Measurements from ENCODE around the gene PIGN. TPM values are rescaled to one million over a fixed set of nuclear protein-coding genes. Genes with fewer than 3 reads are reported as not detected.

Gene PIGN
- total RNA-seq, 2 donors from 2014 or later = 22.6 to 28.7 TPM

DNA sequence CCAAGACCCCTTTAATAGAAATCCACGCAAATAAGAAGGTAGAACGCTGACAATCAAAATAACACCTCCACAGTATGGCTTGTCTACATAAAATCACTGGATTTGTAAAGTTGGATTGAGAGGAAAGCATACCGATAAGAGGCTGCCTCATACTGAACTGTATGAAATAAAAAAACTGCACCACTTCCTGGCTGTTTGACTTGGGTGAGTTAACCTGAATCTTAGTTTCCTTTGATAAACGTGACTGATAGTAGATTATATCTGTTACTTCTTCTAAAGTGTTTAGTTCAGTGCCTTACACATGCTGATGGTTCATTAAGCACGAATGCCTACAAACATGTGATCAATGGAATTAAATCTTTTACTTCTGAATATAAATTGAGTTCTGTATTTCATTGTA is 153.6 kb downstream of the PIGN start:
- ATAC-seq = no peak
- intact Hi-C loops (cut with DNase I) = no loop called here
- no peak for DNase-seq

DNA sequence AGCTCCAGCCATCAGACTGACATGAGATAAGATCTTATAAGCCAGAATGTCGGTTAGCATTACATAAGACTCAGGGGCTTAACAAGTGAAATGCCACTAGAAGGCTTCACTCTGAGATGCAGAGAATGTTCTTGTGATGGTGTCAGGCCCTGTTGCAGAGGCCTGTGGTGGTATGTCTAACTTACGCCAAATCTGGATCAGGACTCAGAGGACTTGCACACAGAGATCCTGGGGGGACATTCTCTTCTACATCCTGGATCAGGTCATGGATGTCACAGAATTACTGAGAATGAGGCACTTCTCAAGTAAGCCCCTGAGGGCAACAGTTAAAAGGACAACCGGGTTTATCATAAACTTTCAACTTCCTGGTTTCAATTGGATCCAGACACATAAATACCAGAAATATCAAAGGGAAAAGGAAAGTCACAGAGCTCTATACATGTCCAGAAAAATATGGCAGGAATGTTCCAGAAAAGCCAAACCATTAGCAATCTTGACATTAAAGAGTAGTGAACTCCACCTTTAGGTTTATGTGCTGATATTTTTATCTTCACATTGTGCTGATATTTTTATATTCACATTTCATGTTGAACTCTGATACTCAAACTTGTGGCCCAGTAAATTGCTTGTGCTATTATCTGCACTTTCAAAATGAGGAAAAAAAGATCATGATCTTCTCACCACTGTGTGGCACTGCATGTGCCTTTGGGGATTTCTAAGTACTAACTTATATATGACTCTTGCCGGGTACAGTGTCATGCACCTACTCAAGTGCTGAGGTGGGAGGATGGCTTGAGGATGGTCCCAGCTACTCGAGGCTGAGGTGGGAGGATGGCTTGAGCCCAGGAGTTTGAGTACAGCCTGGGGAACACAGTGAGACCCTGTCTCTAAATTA is 156.5 kb downstream of the PIGN start:
- no peak overlapping the region for H3K27ac ChIP-seq
- no peaks in the 10 kb centered on the region for H3K27me3 ChIP-seq
- TF ChIP-seq, protein P1, sequence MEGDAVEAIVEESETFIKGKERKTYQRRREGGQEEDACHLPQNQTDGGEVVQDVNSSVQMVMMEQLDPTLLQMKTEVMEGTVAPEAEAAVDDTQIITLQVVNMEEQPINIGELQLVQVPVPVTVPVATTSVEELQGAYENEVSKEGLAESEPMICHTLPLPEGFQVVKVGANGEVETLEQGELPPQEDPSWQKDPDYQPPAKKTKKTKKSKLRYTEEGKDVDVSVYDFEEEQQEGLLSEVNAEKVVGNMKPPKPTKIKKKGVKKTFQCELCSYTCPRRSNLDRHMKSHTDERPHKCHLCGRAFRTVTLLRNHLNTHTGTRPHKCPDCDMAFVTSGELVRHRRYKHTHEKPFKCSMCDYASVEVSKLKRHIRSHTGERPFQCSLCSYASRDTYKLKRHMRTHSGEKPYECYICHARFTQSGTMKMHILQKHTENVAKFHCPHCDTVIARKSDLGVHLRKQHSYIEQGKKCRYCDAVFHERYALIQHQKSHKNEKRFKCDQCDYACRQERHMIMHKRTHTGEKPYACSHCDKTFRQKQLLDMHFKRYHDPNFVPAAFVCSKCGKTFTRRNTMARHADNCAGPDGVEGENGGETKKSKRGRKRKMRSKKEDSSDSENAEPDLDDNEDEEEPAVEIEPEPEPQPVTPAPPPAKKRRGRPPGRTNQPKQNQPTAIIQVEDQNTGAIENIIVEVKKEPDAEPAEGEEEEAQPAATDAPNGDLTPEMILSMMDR (IDR thresholded peaks at IDR 0.05) = no peak
- TF ChIP-seq POLR2A (IDR thresholded peaks at IDR 0.05) = no peak
- ATAC-seq (no peak), DNase-seq (no peak)
- WGBS, 2 donors = 63 to 64% methylated on average over 5 of the region's 5 CpGs
- H3K4me1 ChIP-seq = no peaks in the 10 kb centered on the region
- H3K9me3 ChIP-seq = no peaks in the 10 kb centered on the region
- no peak overlapping the region for H3K4me3 ChIP-seq
- H3K36me3 ChIP-seq (replicated peaks in 1 of 2; ENCODE audit: insufficient read depth in 1 of 2, low read depth in 2 of 2) = no peaks in the 10 kb centered on the region
- intact Hi-C loops (cut with DNase I) = no loop called here

More for the DNA sequence above, 153.6 kb downstream of the PIGN start:
- H3K9me3 ChIP-seq = no peaks in the 10 kb centered on the region
- H3K27ac ChIP-seq = no peak overlapping the region
- H3K4me3 ChIP-seq = no peak overlapping the region
- TF ChIP-seq, protein P1 (IDR thresholded peaks at IDR 0.05) = no peak
- no peak for TF ChIP-seq POLR2A (IDR thresholded peaks at IDR 0.05)
- H3K27me3 ChIP-seq = no peaks in the 10 kb centered on the region
- H3K4me1 ChIP-seq = no peaks in the 10 kb centered on the region
- WGBS, 2 donors = 72% methylated on average over 5 of the region's 5 CpGs
- no peaks in the 10 kb centered on the region for H3K36me3 ChIP-seq (replicated peaks in 1 of 2; ENCODE audit: insufficient read depth in 1 of 2, low read depth in 2 of 2)

DNA sequence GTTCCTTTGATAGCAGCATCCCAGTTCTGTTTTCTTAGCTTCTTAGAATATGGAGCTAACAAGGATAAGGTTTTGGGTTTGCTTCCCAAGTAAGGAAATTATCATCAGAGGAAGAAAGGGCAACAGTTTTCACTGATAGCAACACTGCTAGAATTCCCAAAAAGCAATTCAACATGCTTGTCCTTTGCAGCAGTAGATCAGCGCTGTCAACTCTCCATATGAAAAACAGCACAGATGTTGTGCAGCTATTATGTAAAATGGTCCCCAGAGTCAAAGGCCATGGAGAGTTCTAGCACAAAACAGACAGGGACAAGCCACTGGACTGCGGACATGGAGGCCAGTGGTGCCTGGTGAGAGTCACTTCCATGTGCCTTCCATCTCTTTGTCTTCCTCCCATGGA is 158.1 kb downstream of the PIGN start:
- Histone ChIP-seq H3K36me3 (replicated peaks in 1 of 2; ENCODE audit: insufficient read depth in 1 of 2, low read depth in 2 of 2) (no peaks in the 10 kb centered on the region), H3K27me3 (no peaks in the 10 kb centered on the region), H3K9me3 (no peaks in the 10 kb centered on the region), H3K4me1 (no peaks in the 10 kb centered on the region), H3K27ac (no peak overlapping the region), H3K4me3 (no peak overlapping the region)
- intact Hi-C loops (cut with DNase I) = no loop called here
- WGBS, 2 donors = 88 to 92% methylated on average over 2 of the region's 2 CpGs
- no peak for TF ChIP-seq POLR2A (IDR thresholded peaks at IDR 0.05)
- TF ChIP-seq, protein P1 (IDR thresholded peaks at IDR 0.05) = no peak
- no peak for ATAC-seq
- DNase-seq = no peak

DNA sequence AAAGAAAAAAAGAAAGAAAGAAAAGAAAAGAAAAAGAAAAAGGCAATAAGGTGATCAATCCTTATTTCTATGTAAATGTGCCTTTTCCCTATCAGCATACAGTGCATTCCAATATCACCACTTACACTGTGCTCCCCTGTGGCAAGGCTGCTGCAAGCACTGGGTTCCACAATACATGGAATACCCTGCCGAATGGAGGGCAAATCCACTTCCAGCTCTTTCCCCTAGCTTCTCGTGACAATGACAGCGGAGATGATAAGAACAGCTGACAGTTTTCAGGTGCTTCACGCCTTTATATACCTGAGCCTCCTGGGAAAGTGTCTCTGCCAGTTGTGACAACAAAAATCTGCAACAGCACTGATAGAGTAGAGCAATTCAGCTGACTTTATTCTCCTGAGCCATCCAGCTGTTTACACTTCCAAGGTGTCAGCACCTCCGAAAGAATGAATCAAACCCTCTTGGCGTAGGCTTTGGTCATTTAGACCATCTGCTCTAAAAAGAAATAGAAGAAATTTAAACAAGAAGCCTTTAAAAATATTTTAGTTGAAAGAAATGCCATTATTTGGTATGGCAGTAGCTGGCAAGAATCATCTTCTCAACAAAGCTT is 158.8 kb downstream of the PIGN start:
- intact Hi-C loops (cut with DNase I) = no loop called here
- no peak overlapping the region for H3K4me3 ChIP-seq
- no peaks in the 10 kb centered on the region for H3K36me3 ChIP-seq (replicated peaks in 1 of 2; ENCODE audit: insufficient read depth in 1 of 2, low read depth in 2 of 2)
- no peak for DNase-seq
- TF ChIP-seq POLR2A (IDR thresholded peaks at IDR 0.05) = no peak
- H3K9me3 ChIP-seq = no peaks in the 10 kb centered on the region
- no peaks in the 10 kb centered on the region for H3K4me1 ChIP-seq
- 32 to 38% methylated on average over 6 of the region's 6 CpGs for WGBS, 2 donors
- no peak for ATAC-seq
- H3K27ac ChIP-seq = no peak overlapping the region
- H3K27me3 ChIP-seq = no peaks in the 10 kb centered on the region

DNA sequence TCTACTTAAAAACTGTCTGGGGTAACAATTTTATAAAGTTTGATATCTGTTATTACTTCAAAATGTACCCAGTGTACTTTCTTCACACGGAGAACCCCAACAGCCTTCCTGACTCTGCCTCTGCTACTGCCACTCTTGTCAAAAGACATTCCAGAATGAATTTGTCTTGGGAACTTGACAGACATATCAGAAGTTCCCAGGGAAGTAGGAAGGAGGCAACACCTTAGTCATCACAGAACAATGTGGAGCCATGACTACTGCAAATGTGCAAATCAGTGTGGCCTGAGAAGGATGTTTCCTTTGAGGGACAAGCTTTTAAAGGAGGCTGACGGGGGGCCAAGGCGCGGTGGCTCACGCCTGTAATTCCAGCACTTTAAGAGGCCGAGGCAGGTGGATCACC is 160.3 kb downstream of the PIGN start:
- H3K27me3 ChIP-seq = no peaks in the 10 kb centered on the region
- no peak for DNase-seq
- TF ChIP-seq POLR2A (IDR thresholded peaks at IDR 0.05) = no peak
- TF ChIP-seq, protein P1 (IDR thresholded peaks at IDR 0.05) = no peak
- intact Hi-C loops (cut with DNase I) = no loop called here
- H3K36me3 ChIP-seq (replicated peaks in 1 of 2; ENCODE audit: insufficient read depth in 1 of 2, low read depth in 2 of 2) = no peaks in the 10 kb centered on the region
- ATAC-seq = no peak
- 83 to 86% methylated on average over 6 of the region's 6 CpGs for WGBS, 2 donors
- no peaks in the 10 kb centered on the region for H3K9me3 ChIP-seq
- no peaks in the 10 kb centered on the region for H3K4me1 ChIP-seq
- no peak overlapping the region for H3K4me3 ChIP-seq
- no peak overlapping the region for H3K27ac ChIP-seq
